ENCODE results near the gene MUC21.

- TF ChIP-seq ZNF239 (CRISPR knock-in tag; IDR thresholded peaks at IDR 0.05) = no peak
- TF ChIP-seq ZNF3 (CRISPR knock-in tag; IDR thresholded peaks at IDR 0.05) = no peak
- no peak for TF ChIP-seq KDM4B (IDR thresholded peaks at IDR 0.05; ENCODE audit: borderline replicate concordance in 2 of 2, low read depth in 1 of 2)
- TF ChIP-seq RFX5 (IDR thresholded peaks at IDR 0.05; ENCODE audit: low read depth, low read length) = no peak
- TF ChIP-seq GTF2F1 (IDR thresholded peaks at IDR 0.05; ENCODE audit: low read depth, low read length) = no peak
- no peak for TF ChIP-seq SMARCA4 (IDR thresholded peaks at IDR 0.05)
These were observed 27.6 kb downstream of the MUC21 start for GRCh38 chr6:31011153-31011552.
